ENCODE data around the gene SDR39U1. TPM values are rescaled to one million over a fixed set of nuclear protein-coding genes. Genes with fewer than 3 reads are reported as not detected.

The SDR39U1 gene
- total RNA-seq, 2 donors from 2014 or later, result 40.4 to 41.3 TPM

DNA sequence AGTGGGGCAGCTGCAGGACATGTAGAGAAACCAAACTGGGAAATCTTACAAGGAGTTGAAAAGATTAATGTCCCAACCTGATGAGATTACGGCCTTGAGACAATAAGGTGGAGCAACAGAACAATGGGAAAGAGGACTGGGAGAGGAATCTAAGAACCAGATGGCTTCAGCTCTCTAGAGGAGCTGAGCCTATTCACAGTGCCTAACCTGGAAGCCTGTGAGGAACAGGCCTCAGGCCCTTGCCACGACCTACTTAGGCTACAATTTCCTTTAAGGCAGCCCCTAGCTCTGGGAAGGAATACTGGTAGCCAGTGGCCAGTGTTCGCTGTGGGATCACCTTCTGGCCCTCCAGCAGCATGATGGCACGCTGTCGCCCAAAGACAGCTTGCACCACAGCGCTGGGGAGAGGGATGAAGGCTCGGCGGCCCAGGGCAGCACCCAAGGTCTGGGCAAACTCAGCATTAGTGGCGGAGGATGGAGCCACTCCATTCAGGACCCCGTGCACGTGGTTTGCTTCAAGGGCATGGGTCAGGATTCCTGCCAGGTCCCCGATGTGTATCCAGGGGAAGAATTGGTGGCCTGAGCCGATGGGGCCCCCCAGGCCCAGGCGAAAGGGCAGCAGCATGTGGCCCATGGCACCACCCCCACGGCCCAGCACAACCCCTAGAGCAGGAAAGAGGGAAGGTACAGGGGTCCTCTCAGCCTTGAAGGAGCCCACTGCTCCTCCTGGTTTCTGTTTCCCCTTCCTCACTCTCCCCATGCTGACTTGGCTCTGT lies 2.6 kb downstream of the SDR39U1 start:
- Mint-ChIP-seq H3K4me3 (no peak overlapping the region), H3K4me1 (peaks cover 28% of the 10 kb centered on the region), H3K9me3 (peaks cover 2% of the 10 kb centered on the region), H3K27me3 (ENCODE audit: insufficient read depth) (no peaks in the 10 kb centered on the region), H3K36me3 (ENCODE audit: low read depth) (peaks cover 44% of the 10 kb centered on the region), H3K27ac (peak overlapping the region; percentile 42)
- TF ChIP-seq, protein P1, sequence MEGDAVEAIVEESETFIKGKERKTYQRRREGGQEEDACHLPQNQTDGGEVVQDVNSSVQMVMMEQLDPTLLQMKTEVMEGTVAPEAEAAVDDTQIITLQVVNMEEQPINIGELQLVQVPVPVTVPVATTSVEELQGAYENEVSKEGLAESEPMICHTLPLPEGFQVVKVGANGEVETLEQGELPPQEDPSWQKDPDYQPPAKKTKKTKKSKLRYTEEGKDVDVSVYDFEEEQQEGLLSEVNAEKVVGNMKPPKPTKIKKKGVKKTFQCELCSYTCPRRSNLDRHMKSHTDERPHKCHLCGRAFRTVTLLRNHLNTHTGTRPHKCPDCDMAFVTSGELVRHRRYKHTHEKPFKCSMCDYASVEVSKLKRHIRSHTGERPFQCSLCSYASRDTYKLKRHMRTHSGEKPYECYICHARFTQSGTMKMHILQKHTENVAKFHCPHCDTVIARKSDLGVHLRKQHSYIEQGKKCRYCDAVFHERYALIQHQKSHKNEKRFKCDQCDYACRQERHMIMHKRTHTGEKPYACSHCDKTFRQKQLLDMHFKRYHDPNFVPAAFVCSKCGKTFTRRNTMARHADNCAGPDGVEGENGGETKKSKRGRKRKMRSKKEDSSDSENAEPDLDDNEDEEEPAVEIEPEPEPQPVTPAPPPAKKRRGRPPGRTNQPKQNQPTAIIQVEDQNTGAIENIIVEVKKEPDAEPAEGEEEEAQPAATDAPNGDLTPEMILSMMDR (conservative IDR thresholded peaks at IDR 0.05), result no peak
- Histone ChIP-seq H3K9ac (ENCODE audit: extremely low read depth, low read length, poor library complexity, severe bottlenecking) (no peak overlapping the region), H3K27me3 (ENCODE audit: control insufficient read depth, insufficient read depth, low read length, poor library complexity, severe bottlenecking) (no peaks in the 10 kb centered on the region), H3K9me3 (ENCODE audit: control insufficient read depth, low read length) (no peaks in the 10 kb centered on the region), H3K4me3 (ENCODE audit: low read length) (peak overlapping the region; percentile 42), H3K27ac (ENCODE audit: low read depth, low read length) (no peak overlapping the region), H3K36me3 (ENCODE audit: control insufficient read depth, insufficient read depth, low read length) (peaks cover 27% of the 10 kb centered on the region), H3K4me1 (ENCODE audit: control insufficient read depth, insufficient read depth, low read length) (peaks cover 26% of the 10 kb centered on the region)
- WGBS, 2 experiments (ENCODE audit: insufficient coverage in 1 of 2, insufficient read length in 1 of 2), result 88 to 89% methylated on average over 12 to 15 of the region's 15 CpGs
- DNase-seq, result no peak

DNA sequence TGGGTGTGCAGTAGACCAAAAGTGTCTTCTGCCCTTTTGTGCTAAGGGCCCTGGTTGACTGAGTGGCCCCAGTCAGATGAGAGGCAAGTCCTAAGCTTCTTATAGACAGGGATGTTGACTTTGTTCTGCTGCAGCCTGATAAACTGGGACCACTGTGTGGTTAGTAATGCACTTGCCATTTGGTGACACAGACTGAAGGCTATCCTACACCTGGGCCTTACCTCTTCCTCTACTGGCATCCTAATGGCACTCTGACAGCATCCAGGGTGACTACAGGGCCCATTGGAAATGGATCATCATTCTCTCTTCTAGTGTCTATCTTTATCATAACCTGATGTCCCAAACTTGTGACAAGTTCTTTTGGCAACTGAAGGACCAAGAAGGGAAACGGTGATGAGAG lies 3.3 kb downstream of the SDR39U1 start:
- Histone ChIP-seq H3K36me3 (ENCODE audit: control insufficient read depth, insufficient read depth, low read length) (peaks cover 27% of the 10 kb centered on the region), H3K27me3 (ENCODE audit: control insufficient read depth, insufficient read depth, low read length, poor library complexity, severe bottlenecking) (no peaks in the 10 kb centered on the region), H3K4me1 (ENCODE audit: control insufficient read depth, insufficient read depth, low read length) (peaks cover 26% of the 10 kb centered on the region), H3K4me3 (ENCODE audit: low read length) (peak overlapping the region; percentile 42), H3K9me3 (ENCODE audit: control insufficient read depth, low read length) (no peaks in the 10 kb centered on the region), H3K9ac (ENCODE audit: extremely low read depth, low read length, poor library complexity, severe bottlenecking) (no peak overlapping the region), H3K27ac (ENCODE audit: low read depth, low read length) (no peak overlapping the region)
- Mint-ChIP-seq H3K9me3 (peaks cover 2% of the 10 kb centered on the region), H3K36me3 (ENCODE audit: low read depth) (peaks cover 38% of the 10 kb centered on the region), H3K27ac (no peak overlapping the region), H3K4me1 (peaks cover 28% of the 10 kb centered on the region), H3K4me3 (no peak overlapping the region), H3K27me3 (ENCODE audit: insufficient read depth) (no peaks in the 10 kb centered on the region)
- DNase-seq, result no peak
- WGBS, 2 experiments (ENCODE audit: insufficient coverage in 1 of 2, insufficient read length in 1 of 2), result 100% methylated on average over 1 of the region's 1 CpG; no CpG with 5 or more reads in 1 of the 2 experiments
- TF ChIP-seq, protein P1 (conservative IDR thresholded peaks at IDR 0.05), result no peak

DNA sequence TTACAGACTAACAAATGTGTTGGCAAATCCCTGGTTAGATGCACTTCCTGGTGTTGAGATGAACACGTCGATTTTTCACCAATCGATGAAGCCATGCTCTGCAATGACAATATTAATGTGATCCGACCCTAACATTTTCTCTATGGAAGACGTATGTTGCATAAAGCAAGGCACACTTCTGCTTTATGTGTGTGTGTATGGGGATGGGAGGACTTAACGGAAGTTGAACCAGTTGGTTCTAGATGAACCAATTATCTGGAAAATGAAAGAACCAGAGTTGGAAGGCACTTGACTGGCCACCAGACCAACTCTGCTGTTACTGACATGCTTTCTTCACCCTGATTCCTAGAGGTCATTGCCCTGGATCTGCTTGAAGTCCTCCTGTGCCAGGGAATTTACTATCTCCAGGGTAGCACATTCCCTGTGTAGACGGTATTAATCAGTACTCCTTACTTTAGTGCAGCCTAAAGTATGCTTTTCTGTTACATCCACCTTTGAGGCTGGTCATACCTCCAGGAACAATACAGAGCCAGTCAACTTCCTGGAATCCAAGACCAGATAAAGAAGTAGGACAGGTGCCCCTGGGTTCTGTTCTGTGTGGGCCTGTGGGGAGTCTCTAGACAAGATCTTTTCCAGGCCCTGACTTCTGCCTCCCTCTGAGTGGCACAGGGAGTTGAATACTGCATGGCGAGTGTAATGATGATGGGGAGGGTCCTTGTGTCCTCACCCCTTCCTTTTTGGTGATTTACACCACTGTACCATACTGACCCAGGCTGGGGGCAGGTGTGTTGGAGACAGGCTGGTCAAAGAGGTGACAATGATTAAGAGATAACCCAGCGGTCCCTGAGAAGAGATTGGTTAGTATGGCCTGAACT lies 4.1 kb downstream of the SDR39U1 start:
- TF ChIP-seq, protein P1 (conservative IDR thresholded peaks at IDR 0.05), result no peak
- no peak for DNase-seq
- Histone ChIP-seq H3K36me3 (ENCODE audit: control insufficient read depth, insufficient read depth, low read length) (peaks cover 32% of the 10 kb centered on the region), H3K27ac (ENCODE audit: low read depth, low read length) (no peak overlapping the region), H3K4me3 (ENCODE audit: low read length) (no peak overlapping the region), H3K27me3 (ENCODE audit: control insufficient read depth, insufficient read depth, low read length, poor library complexity, severe bottlenecking) (no peaks in the 10 kb centered on the region), H3K4me1 (ENCODE audit: control insufficient read depth, insufficient read depth, low read length) (peaks cover 26% of the 10 kb centered on the region), H3K9ac (ENCODE audit: extremely low read depth, low read length, poor library complexity, severe bottlenecking) (no peak overlapping the region), H3K9me3 (ENCODE audit: control insufficient read depth, low read length) (no peaks in the 10 kb centered on the region)
- peaks cover 41% of the 10 kb centered on the region for H3K36me3 Mint-ChIP-seq (ENCODE audit: low read depth)
- WGBS, 2 experiments (ENCODE audit: insufficient coverage in 1 of 2, insufficient read length in 1 of 2), result 75 to 83% methylated on average over 7 to 9 of the region's 9 CpGs
- H3K9me3 Mint-ChIP-seq, result no peaks in the 10 kb centered on the region
- peaks cover 27% of the 10 kb centered on the region for H3K4me1 Mint-ChIP-seq
- no peak overlapping the region for H3K4me3 Mint-ChIP-seq
- H3K27me3 Mint-ChIP-seq (ENCODE audit: insufficient read depth), result no peaks in the 10 kb centered on the region
- no peak overlapping the region for H3K27ac Mint-ChIP-seq
